ES-I3 (cell line): ENCODE results near the gene COL28A1.

Experiments
- H3K36me3 ChIP-seq: 2 replicates; pipeline ENCODE4 v1.6.1; 2013; ENCODE audit warnings: mild to moderate bottlenecking, low read length, control low read depth, moderate library complexity; ENCODE audit not compliant: insufficient read depth
- H3K4me1 ChIP-seq: 2 replicates; pipeline ENCODE4 v1.6.1; 2013; ENCODE audit warnings: mild to moderate bottlenecking, control low read depth, low read length; ENCODE audit not compliant: insufficient read depth
- H3K9ac ChIP-seq: 2 replicates; pipeline ENCODE4 v1.6.1; 2013; ENCODE audit warnings: low read depth, mild to moderate bottlenecking, low read length, moderate library complexity
- H3K9me3 ChIP-seq: 2 replicates; pipeline ENCODE4 v1.6.1; 2013; ENCODE audit warnings: mild to moderate bottlenecking, low read length, moderate library complexity; ENCODE audit not compliant: control insufficient read depth, insufficient read depth

COL28A1 gene

GRCh38 chr7:7369134-7369533 is 166.5 kb downstream of the COL28A1 start:
- Histone ChIP-seq H3K9ac (no peak overlapping the region), H3K4me1 (no peaks in the 10 kb centered on the region), H3K9me3 (no peaks in the 10 kb centered on the region; the same call in 1 of the 2 replicates), H3K36me3 (no peaks in the 10 kb centered on the region)

GRCh38 chr7:7354674-7355073 is 181.0 kb downstream of the COL28A1 start:
- Histone ChIP-seq H3K9me3 (peaks cover 17% of the 10 kb centered on the region), H3K36me3 (no peaks in the 10 kb centered on the region; the same call in 1 of the 2 replicates), H3K4me1 (peaks cover 16% of the 10 kb centered on the region), H3K9ac (no peak overlapping the region)

- Histone ChIP-seq H3K9ac (no peak overlapping the region), H3K9me3 (peaks cover 17% of the 10 kb centered on the region), H3K36me3 (no peaks in the 10 kb centered on the region; the same call in 1 of the 2 replicates), H3K4me1 (peaks cover 16% of the 10 kb centered on the region)
Observed at GRCh38 chr7:7352845-7353244, 182.8 kb downstream of the COL28A1 start.

GRCh38 chr7:7351832-7352231 is 183.8 kb downstream of the COL28A1 start:
- H3K9me3 ChIP-seq, result peaks cover 17% of the 10 kb centered on the region
- no peak overlapping the region for H3K9ac ChIP-seq
- H3K36me3 ChIP-seq, result no peaks in the 10 kb centered on the region; the same call in 1 of the 2 replicates
- peaks cover 21% of the 10 kb centered on the region for H3K4me1 ChIP-seq

- Histone ChIP-seq H3K9ac (no peak overlapping the region), H3K36me3 (no peaks in the 10 kb centered on the region; the same call in 1 of the 2 replicates), H3K9me3 (peaks cover 17% of the 10 kb centered on the region), H3K4me1 (peaks cover 28% of the 10 kb centered on the region)
Observed at GRCh38 chr7:7351156-7351555, 184.5 kb downstream of the COL28A1 start.

GRCh38 chr7:7349156-7349555 is 186.5 kb downstream of the COL28A1 start:
- H3K36me3 ChIP-seq, result no peaks in the 10 kb centered on the region; the same call in 1 of the 2 replicates
- H3K9ac ChIP-seq, result no peak overlapping the region
- peaks cover 17% of the 10 kb centered on the region for H3K9me3 ChIP-seq
- peaks cover 38% of the 10 kb centered on the region for H3K4me1 ChIP-seq

DNA sequence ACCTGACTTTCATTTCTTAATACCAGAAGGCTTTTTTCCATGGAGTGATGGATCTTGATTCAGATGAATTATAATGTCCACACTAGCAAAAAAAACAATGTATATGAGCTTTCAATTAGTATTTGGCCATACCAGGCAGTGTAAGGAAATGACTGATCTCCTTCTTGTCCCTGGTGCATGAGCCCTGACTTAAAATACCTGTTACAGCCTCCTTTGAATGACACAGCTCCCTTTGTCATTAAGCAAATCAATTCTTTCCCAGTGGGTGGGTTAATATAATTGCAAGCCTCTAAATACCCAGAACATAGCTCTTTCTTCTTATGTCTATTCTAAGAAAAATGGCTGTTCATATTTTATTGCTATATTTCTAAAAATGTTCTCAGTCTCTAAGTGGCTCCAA is 188.6 kb downstream of the COL28A1 start:
- H3K4me1 ChIP-seq, result peaks cover 22% of the 10 kb centered on the region; the same call in 1 of the 2 replicates
- no peak overlapping the region for H3K9ac ChIP-seq
- peaks cover 17% of the 10 kb centered on the region for H3K9me3 ChIP-seq
- no peaks in the 10 kb centered on the region for H3K36me3 ChIP-seq

DNA sequence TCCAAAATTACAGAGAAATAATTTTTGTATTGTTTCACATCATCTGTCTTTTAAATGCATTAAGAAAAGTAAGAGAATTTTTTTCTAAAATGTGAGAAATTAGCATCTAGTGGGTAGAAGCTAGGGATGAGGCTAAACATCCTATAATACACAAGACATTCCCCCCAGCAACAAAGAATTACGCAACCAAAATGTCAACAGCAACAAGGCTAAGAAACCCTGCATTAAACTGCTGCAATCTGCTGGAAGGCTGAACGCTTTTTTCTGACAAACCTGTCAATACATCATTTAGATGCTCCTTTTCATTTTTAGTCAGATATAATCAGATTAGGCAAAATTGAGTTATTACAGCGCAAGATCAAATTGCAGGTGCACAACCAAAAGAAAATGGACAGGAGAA is 191.1 kb downstream of the COL28A1 start:
- Histone ChIP-seq H3K9ac (no peak overlapping the region), H3K4me1 (peaks cover 22% of the 10 kb centered on the region; the same call in 1 of the 2 replicates), H3K36me3 (no peaks in the 10 kb centered on the region), H3K9me3 (no peaks in the 10 kb centered on the region)

GRCh38 chr7:7335909-7336308 is 199.8 kb downstream of the COL28A1 start:
- no peaks in the 10 kb centered on the region for H3K36me3 ChIP-seq
- H3K9ac ChIP-seq, result no peak overlapping the region
- H3K9me3 ChIP-seq, result no peaks in the 10 kb centered on the region

GRCh38 chr7:7335215-7335614 is 200.5 kb downstream of the COL28A1 start:
- Histone ChIP-seq H3K36me3 (no peaks in the 10 kb centered on the region), H3K4me1 (no peaks in the 10 kb centered on the region), H3K9me3 (no peaks in the 10 kb centered on the region), H3K9ac (no peak overlapping the region)

More at GRCh38 chr7:7335909-7336308, 199.8 kb downstream of the COL28A1 start:
- H3K4me1 ChIP-seq, result no peaks in the 10 kb centered on the region

GRCh38 chr7:7333610-7334009 is 202.1 kb downstream of the COL28A1 start:
- Histone ChIP-seq H3K9ac (no peak overlapping the region), H3K4me1 (no peaks in the 10 kb centered on the region), H3K36me3 (no peaks in the 10 kb centered on the region), H3K9me3 (no peaks in the 10 kb centered on the region)

DNA sequence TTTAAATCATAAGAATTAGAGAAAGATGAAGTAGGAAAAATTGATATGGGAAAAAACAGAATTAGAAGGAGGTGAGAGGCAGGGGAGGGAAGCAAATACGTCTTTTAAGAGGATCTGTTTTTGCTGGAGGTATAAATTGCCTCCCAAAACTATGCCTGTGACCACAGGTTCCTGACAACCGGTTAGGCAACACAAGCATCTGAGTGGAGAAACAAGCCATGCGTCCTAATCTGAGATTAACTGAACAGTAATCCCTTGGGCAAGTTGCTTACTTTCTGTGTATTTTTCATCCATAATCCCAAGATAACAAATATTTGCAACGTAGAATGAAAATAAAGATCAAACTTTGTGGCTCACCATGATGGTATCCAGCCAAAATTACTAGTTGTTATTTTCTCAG is 204.2 kb downstream of the COL28A1 start:
- Histone ChIP-seq H3K4me1 (no peaks in the 10 kb centered on the region), H3K36me3 (no peaks in the 10 kb centered on the region), H3K9me3 (no peaks in the 10 kb centered on the region), H3K9ac (no peak overlapping the region)

DNA sequence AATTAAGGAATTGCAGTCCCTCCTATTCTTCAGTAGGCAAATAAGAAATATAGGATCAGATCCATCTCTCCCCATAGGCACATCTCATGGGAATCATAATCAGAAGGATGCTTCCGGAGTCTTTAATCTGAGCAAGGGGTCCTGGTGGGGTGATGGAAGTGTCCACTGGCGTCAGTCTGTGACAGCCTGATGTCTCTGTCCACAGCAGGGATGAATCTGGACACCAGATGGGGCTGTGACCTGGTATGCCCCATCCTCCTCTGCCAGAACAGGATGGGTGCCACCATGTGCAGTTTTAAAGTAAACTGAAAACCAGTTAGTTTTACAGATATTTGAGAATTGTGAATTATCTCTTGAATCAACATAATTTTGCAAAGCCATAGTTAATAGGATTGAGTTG is 204.7 kb downstream of the COL28A1 start:
- Histone ChIP-seq H3K9ac (no peak overlapping the region), H3K36me3 (no peaks in the 10 kb centered on the region), H3K9me3 (no peaks in the 10 kb centered on the region), H3K4me1 (no peaks in the 10 kb centered on the region)

DNA sequence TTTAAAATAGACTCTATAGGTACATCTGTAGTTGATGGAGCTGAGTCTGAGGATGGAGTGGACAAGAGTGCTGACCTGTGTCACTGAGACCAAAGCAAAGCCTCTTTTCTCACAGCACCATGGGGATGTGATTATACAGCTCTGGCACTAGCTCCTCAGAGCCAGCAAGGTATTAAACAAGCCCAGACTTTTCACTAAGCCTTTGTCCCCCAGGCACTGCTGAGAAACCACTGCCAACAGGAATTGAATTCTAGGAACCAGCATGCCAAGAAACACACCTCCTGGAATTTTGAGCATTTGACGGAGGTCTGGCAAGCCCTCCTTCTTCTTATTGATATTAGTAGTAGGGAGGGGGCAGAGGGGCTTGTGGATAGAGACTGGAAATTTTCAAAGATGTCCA is 206.3 kb downstream of the COL28A1 start:
- Histone ChIP-seq H3K4me1 (no peaks in the 10 kb centered on the region), H3K36me3 (no peaks in the 10 kb centered on the region), H3K9me3 (no peaks in the 10 kb centered on the region)

GRCh38 chr7:7327423-7327822 is 208.2 kb downstream of the COL28A1 start:
- Histone ChIP-seq H3K9me3 (no peaks in the 10 kb centered on the region), H3K36me3 (no peaks in the 10 kb centered on the region), H3K9ac (no peak overlapping the region), H3K4me1 (no peaks in the 10 kb centered on the region)

More for the DNA sequence above, 206.3 kb downstream of the COL28A1 start:
- no peak overlapping the region for H3K9ac ChIP-seq

- no peak overlapping the region for H3K9ac ChIP-seq
- no peaks in the 10 kb centered on the region for H3K36me3 ChIP-seq
- no peaks in the 10 kb centered on the region for H3K9me3 ChIP-seq
- no peaks in the 10 kb centered on the region for H3K4me1 ChIP-seq
Observed at GRCh38 chr7:7324698-7325097, 211.0 kb downstream of the COL28A1 start.
